ENCODE measurements around the gene FAM131A. TPM values are rescaled to one million over a fixed set of nuclear protein-coding genes. Genes with fewer than 3 reads are reported as not detected.
A peak's percentile ranks its signal among the peaks of the same experiment; 100 is the strongest.

Gene FAM131A
- total RNA-seq, 4 donors from 2014 or later, result 53.9 to 71.4 (median 65.3) TPM

DNA sequence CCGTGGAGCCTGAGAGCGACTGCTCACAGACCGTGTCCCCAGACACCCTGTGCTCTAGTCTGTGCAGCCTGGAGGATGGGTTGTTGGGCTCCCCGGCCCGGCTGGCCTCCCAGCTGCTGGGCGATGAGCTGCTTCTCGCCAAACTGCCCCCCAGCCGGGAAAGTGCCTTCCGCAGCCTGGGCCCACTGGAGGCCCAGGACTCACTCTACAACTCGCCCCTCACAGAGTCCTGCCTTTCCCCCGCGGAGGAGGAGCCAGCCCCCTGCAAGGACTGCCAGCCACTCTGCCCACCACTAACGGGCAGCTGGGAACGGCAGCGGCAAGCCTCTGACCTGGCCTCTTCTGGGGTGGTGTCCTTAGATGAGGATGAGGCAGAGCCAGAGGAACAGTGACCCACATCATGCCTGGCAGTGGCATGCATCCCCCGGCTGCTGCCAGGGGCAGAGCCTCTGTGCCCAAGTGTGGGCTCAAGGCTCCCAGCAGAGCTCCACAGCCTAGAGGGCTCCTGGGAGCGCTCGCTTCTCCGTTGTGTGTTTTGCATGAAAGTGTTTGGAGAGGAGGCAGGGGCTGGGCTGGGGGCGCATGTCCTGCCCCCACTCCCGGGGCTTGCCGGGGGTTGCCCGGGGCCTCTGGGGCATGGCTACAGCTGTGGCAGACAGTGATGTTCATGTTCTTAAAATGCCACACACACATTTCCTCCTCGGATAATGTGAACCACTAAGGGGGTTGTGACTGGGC lies 7.3 kb downstream of the FAM131A start:
- Histone ChIP-seq H3K27ac (peak overlapping the region in 3 of 4 donors; percentile 14 to 48 (median 45)), H3K4me1 (peaks cover 0 to 36% (median 7%) of the 10 kb centered on the region in 3 donors), H3K27me3 (no peaks in the 10 kb centered on the region), H3K36me3 (peaks cover 0 to 55% of the 10 kb centered on the region in 2 donors), H3K9me3 (no peaks in the 10 kb centered on the region), H3K4me3 (no peak overlapping the region)
- 33 to 63% methylated on average over 1 to 3 of the region's 24 CpGs for WGBS, 2 donors (ENCODE audit: low coverage in 1 of 2)
- no peak for TF ChIP-seq POLR2A (IDR thresholded peaks at IDR 0.05)
- no peak for TF ChIP-seq CTCF (IDR thresholded peaks at IDR 0.05)
- no peak for TF ChIP-seq POLR2AphosphoS5 (IDR thresholded peaks at IDR 0.05)
- no peak for TF ChIP-seq EP300 (IDR thresholded peaks at IDR 0.05)
- ATAC-seq, result no peak

DNA sequence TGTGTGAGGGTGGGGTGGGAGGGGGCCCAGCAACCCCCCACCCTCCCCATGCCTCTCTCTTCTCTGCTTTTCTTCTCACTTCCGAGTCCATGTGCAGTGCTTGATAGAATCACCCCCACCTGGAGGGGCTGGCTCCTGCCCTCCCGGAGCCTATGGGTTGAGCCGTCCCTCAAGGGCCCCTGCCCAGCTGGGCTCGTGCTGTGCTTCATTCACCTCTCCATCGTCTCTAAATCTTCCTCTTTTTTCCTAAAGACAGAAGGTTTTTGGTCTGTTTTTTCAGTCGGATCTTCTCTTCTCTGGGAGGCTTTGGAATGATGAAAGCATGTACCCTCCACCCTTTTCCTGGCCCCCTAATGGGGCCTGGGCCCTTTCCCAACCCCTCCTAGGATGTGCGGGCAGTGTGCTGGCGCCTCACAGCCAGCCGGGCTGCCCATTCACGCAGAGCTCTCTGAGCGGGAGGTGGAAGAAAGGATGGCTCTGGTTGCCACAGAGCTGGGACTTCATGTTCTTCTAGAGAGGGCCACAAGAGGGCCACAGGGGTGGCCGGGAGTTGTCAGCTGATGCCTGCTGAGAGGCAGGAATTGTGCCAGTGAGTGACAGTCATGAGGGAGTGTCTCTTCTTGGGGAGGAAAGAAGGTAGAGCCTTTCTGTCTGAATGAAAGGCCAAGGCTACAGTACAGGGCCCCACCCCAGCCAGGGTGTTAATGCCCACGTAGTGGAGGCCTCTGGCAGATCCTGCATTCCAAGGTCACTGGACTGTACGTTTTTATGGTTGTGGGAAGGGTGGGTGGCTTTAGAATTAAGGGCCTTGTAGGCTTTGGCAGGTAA lies 8.1 kb downstream of the FAM131A start:
- Histone ChIP-seq H3K27ac (peak overlapping the region in 3 of 4 donors; percentile 14 to 48 (median 45)), H3K27me3 (no peaks in the 10 kb centered on the region), H3K9me3 (no peaks in the 10 kb centered on the region), H3K4me3 (no peak overlapping the region), H3K4me1 (peaks cover 0 to 35% (median 5%) of the 10 kb centered on the region in 3 donors), H3K36me3 (peaks cover 0 to 55% of the 10 kb centered on the region in 2 donors)
- TF ChIP-seq POLR2A (IDR thresholded peaks at IDR 0.05), result no peak
- TF ChIP-seq POLR2AphosphoS5 (IDR thresholded peaks at IDR 0.05), result no peak
- TF ChIP-seq CTCF (IDR thresholded peaks at IDR 0.05), result peak in 3 of 4 experiments; percentile 30 to 40 (median 38)
- WGBS, 2 donors (ENCODE audit: low coverage in 1 of 2), result 28 to 45% methylated on average over 8 to 9 of the region's 14 CpGs
- ATAC-seq, result peak; percentile 76

DNA sequence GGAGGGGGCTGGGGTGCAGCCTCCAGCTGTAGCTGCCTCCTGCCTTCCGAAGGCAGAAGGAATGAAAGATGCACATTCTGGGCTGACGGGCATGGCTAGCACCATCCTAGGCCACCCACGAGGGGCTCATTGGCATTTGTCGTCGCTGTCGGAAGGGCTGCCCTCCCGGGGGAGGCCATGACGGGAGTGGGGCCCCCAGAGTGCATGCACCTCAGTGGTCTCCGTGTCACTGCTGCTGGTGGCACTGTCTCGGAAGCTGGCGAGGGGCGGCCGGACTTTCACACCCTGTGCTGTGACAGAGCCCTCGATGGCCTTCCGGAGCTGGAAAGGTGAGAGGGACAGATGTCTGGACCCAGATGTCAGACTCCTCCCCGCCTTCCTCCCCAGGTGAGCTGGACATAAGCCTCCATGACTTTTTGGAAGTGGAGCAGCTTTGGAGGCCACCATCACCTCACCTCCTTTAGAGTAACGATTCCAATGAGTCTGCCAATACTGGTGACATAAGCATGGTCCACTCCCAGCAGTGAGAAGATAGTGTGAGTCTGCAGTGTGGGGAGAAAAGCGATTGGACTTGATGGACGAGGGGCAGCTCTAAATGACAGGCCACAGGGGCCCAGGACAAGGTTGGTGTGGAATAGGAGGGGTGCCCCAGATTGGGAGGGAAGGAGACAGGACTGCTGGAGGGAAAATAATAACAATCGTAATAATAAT lies 9.2 kb downstream of the FAM131A start:
- H3K36me3 ChIP-seq, result peaks cover 0 to 50% of the 10 kb centered on the region in 2 donors

More for the DNA sequence above, 9.2 kb downstream of the FAM131A start:
- no peaks in the 10 kb centered on the region for H3K9me3 ChIP-seq
- H3K27me3 ChIP-seq, result no peaks in the 10 kb centered on the region
- no peak overlapping the region for H3K27ac ChIP-seq
- no peak overlapping the region for H3K4me3 ChIP-seq
- ATAC-seq, result no peak
- H3K4me1 ChIP-seq, result peaks cover 0 to 32% (median 5%) of the 10 kb centered on the region in 3 donors
- no peak for TF ChIP-seq CTCF (IDR thresholded peaks at IDR 0.05)
- no peak for TF ChIP-seq POLR2AphosphoS5 (IDR thresholded peaks at IDR 0.05)
- no peak for TF ChIP-seq EP300 (IDR thresholded peaks at IDR 0.05)
- TF ChIP-seq POLR2A (IDR thresholded peaks at IDR 0.05), result no peak
- WGBS, 2 donors (ENCODE audit: low coverage in 1 of 2), result 65 to 77% methylated on average over 2 to 15 of the region's 20 CpGs
